ENCODE measurements around the gene ZNF367. TPM values are rescaled to one million over a fixed set of nuclear protein-coding genes. Genes with fewer than 3 reads are reported as not detected.
A peak's percentile ranks its signal among the peaks of the same experiment; 100 is the strongest.

The ZNF367 gene
- total and polyA plus RNA-seq, 9 of the 15 experiments (the other 6 are each of a cell fraction or from before 2014, with no cell fraction given), result 2.7 to 14.4 (median 10.0) TPM

DNA sequence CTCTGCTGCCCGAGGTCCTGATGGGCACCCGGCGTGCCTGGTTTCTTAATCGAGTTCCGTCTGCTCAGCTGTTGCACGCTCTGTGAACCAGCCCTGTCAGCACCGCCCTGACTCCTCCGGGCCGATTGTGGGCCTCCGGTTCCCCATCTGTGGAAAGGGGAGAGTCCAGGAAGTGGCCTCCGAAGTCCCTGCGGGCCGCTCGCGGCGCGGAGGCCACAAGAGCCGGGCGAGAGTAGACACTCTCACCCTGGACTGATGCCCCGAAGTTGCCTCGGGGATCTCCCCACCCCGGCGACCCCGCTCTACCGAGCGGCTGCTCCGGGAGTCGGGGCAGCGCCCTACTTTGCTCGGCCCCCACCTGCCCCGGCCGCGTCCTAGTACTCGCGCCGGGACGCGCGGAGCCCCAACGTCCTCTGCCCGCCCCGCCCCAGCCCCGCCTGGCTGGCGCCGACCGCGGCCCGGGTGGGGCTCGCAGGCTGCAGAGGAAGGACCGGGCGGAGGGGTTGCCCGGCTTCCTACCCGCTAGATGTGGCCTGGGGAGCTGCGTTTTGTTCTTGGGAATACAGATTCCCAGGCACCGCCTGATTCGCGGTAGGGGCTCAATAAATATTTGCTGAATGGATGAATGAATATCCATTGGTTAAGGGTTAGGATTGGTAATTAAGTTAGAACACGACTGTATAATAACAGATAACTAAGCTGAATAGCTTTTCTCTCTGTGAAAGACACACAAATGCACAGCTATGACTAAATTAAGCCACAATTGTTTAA lies 935 bp upstream of the ZNF367 start (continued):
- TF ChIP-seq, protein P1, sequence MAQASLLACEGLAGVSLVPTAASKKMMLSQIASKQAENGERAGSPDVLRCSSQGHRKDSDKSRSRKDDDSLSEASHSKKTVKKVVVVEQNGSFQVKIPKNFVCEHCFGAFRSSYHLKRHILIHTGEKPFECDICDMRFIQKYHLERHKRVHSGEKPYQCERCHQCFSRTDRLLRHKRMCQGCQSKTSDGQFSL (CRISPR knock-in tag; IDR thresholded peaks at IDR 0.05), result no peak; the same call in 1 of the 2 replicates
- TF ChIP-seq, protein P1 (tag; IDR thresholded peaks at IDR 0.05), result no peak
- TF ChIP-seq ZNF717 (CRISPR knock-in tag; IDR thresholded peaks at IDR 0.05) (no peak), ZNF174 (CRISPR knock-in tag; IDR thresholded peaks at IDR 0.05) (no peak), MLX (CRISPR knock-in tag; conservative IDR thresholded peaks at IDR 0.05) (no peak), KDM1A (IDR thresholded peaks at IDR 0.05) (no peak; a peak in 1 of 4 replicates), KLF6 (CRISPR knock-in tag; IDR thresholded peaks at IDR 0.05; ENCODE audit: borderline replicate concordance) (peak; percentile 53; the same call in 1 of the 2 replicates), ZHX1 (conservative IDR thresholded peaks at IDR 0.05; ENCODE audit: low read length) (0 out of 2 replicates have a peak, but pooled peaks have one; percentile 58), CEBPG (CRISPR knock-in tag; IDR thresholded peaks at IDR 0.05) (no peak), CEBPG (tag; conservative IDR thresholded peaks at IDR 0.05 in 1 of 2, IDR thresholded peaks at IDR 0.05 in 1 of 2) (no peak), MAFF (IDR thresholded peaks at IDR 0.05; ENCODE audit: low read length) (no peak), KLF13 (tag; IDR thresholded peaks at IDR 0.05; ENCODE audit: borderline replicate concordance, low read depth) (no peak), NCOA4 (IDR thresholded peaks at IDR 0.05; ENCODE audit: partially characterized antibody) (no peak), RBM34 (IDR thresholded peaks at IDR 0.05; ENCODE audit: borderline replicate concordance, insufficient read depth, low read length) (no peak), CXXC5 (CRISPR knock-in tag; IDR thresholded peaks at IDR 0.05) (peak; percentile 91), IRF2 (CRISPR knock-in tag; IDR thresholded peaks at IDR 0.05) (no peak), NCOA2 (IDR thresholded peaks at IDR 0.05; ENCODE audit: partially characterized antibody in 2 of 2) (no peak), MCM5 (IDR thresholded peaks at IDR 0.05; ENCODE audit: low read depth) (no peak), ZNF197 (CRISPR knock-in tag; IDR thresholded peaks at IDR 0.05; ENCODE audit: low read depth) (no peak)
- TF ChIP-seq, protein P2, sequence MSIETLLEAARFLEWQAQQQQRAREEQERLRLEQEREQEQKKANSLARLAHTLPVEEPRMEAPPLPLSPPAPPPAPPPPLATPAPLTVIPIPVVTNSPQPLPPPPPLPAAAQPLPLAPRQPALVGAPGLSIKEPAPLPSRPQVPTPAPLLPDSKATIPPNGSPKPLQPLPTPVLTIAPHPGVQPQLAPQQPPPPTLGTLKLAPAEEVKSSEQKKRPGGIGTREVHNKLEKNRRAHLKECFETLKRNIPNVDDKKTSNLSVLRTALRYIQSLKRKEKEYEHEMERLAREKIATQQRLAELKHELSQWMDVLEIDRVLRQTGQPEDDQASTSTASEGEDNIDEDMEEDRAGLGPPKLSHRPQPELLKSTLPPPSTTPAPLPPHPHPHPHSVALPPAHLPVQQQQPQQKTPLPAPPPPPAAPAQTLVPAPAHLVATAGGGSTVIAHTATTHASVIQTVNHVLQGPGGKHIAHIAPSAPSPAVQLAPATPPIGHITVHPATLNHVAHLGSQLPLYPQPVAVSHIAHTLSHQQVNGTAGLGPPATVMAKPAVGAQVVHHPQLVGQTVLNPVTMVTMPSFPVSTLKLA (conservative IDR thresholded peaks at IDR 0.05), result peak in 1 of 2 experiments; percentile 34; a peak in 2 of 4 replicates
- TF ChIP-seq, protein P3, sequence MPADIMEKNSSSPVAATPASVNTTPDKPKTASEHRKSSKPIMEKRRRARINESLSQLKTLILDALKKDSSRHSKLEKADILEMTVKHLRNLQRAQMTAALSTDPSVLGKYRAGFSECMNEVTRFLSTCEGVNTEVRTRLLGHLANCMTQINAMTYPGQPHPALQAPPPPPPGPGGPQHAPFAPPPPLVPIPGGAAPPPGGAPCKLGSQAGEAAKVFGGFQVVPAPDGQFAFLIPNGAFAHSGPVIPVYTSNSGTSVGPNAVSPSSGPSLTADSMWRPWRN (IDR thresholded peaks at IDR 0.05; ENCODE audit: low read depth), result 0 out of 2 replicates have a peak, but pooled peaks have one; percentile 16

Measured in K562 (cell line).